ENCODE data around the gene CMIP.

CMIP gene

GRCh38 chr16:81546781-81547180, 102.2 kb downstream of the CMIP start:
- no peak for TF ChIP-seq CTCF (IDR thresholded peaks at IDR 0.05; ENCODE audit: insufficient read depth, low read depth, low read length, missing control alignments)
- H3K4me3 ChIP-seq (ENCODE audit: low read depth, low read length), result no peak overlapping the region
- no peak for DNase-seq (ENCODE audit: low read depth)

GRCh38 chr16:81547194-81547938, 102.8 kb downstream of the CMIP start:
- H3K4me3 ChIP-seq (ENCODE audit: low read depth, low read length), result no peak overlapping the region
- TF ChIP-seq CTCF (IDR thresholded peaks at IDR 0.05; ENCODE audit: insufficient read depth, low read depth, low read length, missing control alignments), result no peak
- no peak for DNase-seq (ENCODE audit: low read depth)

GRCh38 chr16:81547939-81548216, 103.3 kb downstream of the CMIP start:
- no peak for DNase-seq (ENCODE audit: low read depth)
- H3K4me3 ChIP-seq (ENCODE audit: low read depth, low read length), result no peak overlapping the region
- TF ChIP-seq CTCF (IDR thresholded peaks at IDR 0.05; ENCODE audit: insufficient read depth, low read depth, low read length, missing control alignments), result no peak

GRCh38 chr16:81548551-81548875, 103.9 kb downstream of the CMIP start:
- no peak for DNase-seq (ENCODE audit: low read depth)
- TF ChIP-seq CTCF (IDR thresholded peaks at IDR 0.05; ENCODE audit: insufficient read depth, low read depth, low read length, missing control alignments), result no peak
- no peak overlapping the region for H3K4me3 ChIP-seq (ENCODE audit: low read depth, low read length)

GRCh38 chr16:81548876-81549546, 104.4 kb downstream of the CMIP start:
- no peak overlapping the region for H3K4me3 ChIP-seq (ENCODE audit: low read depth, low read length)
- TF ChIP-seq CTCF (IDR thresholded peaks at IDR 0.05; ENCODE audit: insufficient read depth, low read depth, low read length, missing control alignments), result no peak
- no peak for DNase-seq (ENCODE audit: low read depth)

- DNase-seq (ENCODE audit: low read depth), result no peak
- H3K4me3 ChIP-seq (ENCODE audit: low read depth, low read length), result no peak overlapping the region
Measured at GRCh38 chr16:81549547-81550431, 105.2 kb downstream of the CMIP start.

More at GRCh38 chr16:81549547-81550431, 105.2 kb downstream of the CMIP start:
- TF ChIP-seq CTCF (IDR thresholded peaks at IDR 0.05; ENCODE audit: insufficient read depth, low read depth, low read length, missing control alignments), result no peak

Measured in GM12865 (cell line).